ENCODE results near the gene SERP1.

DNA sequence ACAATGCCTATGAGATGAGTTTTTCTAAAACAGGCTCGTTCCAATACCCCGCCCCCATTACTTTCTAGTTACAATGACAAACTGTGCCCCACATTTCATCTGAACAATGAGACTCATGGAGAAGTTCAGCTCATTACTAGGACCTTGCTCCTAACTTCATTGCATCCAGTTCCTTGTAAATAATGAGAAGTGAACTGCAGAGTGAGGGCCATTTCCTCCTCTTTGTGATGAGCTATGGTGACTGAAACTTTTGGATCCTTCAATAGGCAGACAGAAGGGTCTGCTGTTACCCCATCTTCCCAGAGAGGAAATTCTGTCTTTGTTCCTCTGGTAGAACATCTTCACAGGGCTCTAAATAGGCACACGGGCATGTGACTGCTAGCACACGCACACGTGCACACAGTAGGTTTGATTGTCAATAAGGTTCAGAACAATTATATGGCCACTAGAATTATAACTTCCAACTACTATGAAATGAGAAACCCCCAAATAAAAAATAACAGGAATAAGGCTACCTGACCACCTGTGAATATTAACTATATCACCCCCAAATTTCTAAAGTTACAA lies 51.8 kb downstream of the SERP1 start:
- TF ChIP-seq, protein P1, sequence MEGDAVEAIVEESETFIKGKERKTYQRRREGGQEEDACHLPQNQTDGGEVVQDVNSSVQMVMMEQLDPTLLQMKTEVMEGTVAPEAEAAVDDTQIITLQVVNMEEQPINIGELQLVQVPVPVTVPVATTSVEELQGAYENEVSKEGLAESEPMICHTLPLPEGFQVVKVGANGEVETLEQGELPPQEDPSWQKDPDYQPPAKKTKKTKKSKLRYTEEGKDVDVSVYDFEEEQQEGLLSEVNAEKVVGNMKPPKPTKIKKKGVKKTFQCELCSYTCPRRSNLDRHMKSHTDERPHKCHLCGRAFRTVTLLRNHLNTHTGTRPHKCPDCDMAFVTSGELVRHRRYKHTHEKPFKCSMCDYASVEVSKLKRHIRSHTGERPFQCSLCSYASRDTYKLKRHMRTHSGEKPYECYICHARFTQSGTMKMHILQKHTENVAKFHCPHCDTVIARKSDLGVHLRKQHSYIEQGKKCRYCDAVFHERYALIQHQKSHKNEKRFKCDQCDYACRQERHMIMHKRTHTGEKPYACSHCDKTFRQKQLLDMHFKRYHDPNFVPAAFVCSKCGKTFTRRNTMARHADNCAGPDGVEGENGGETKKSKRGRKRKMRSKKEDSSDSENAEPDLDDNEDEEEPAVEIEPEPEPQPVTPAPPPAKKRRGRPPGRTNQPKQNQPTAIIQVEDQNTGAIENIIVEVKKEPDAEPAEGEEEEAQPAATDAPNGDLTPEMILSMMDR (IDR thresholded peaks at IDR 0.05) = no peak
- TF ChIP-seq POLR2A (IDR thresholded peaks at IDR 0.05) = no peak
